HG03378 (cell line): ENCODE data around the gene CARF.

ENCODE experiments used
- ATAC-seq: cut with Tn5 transposase; IDR thresholded peaks from one replicate; pipeline ENCODE4 v1.9.1; 2021; ENCODE audit warnings: mild to moderate bottlenecking, moderate library complexity; ENCODE audit not compliant: unreplicated experiment

Gene CARF

GRCh38 chr2:203014456-203015199, 102.6 kb downstream of the CARF start, which contains the start of gene NBEAL1:
TSS of gene NBEAL1 (plus strand) at chr2:203014875. CDS start at chr2:203016385, 1,510 bp downstream.
- ATAC-seq: peak; percentile 96

GRCh38 chr2:203016716-203017115, 104.6 kb downstream of the CARF start:
- no peak for ATAC-seq

GRCh38 chr2:203018181-203018580, 106.1 kb downstream of the CARF start:
- ATAC-seq: no peak

GRCh38 chr2:203019142-203019541, 107.1 kb downstream of the CARF start:
- ATAC-seq: no peak

- ATAC-seq: no peak
These were observed 109.9 kb downstream of the CARF start for GRCh38 chr2:203021991-203022390.

- no peak for ATAC-seq
These were observed 110.7 kb downstream of the CARF start for GRCh38 chr2:203022751-203023150.

- ATAC-seq: no peak
These were observed 113.5 kb downstream of the CARF start for GRCh38 chr2:203025592-203025991.

- no peak for ATAC-seq
These were observed 118.5 kb downstream of the CARF start for GRCh38 chr2:203030545-203030944.

- ATAC-seq: no peak
These were observed 118.9 kb downstream of the CARF start for GRCh38 chr2:203030991-203031390.

- ATAC-seq: no peak
These were observed 121.3 kb downstream of the CARF start for GRCh38 chr2:203033395-203033794.

GRCh38 chr2:203035879-203036470, 123.9 kb downstream of the CARF start:
- no peak for ATAC-seq
